Stimulated activated CD4-positive, alpha-beta T cell treated with anti-CD3 and anti-CD28 coated beads, Interleukin-4, amount 100 ng/mL, for 1 hour (primary cell): Measurements from ENCODE around the gene BRCC3.
"Not testable (repeated sequence)": the region's sequence is repeated elsewhere in the genome, so short reads cannot be mapped to it uniquely, and the experiment has no call there.

Source experiments
- DNase-seq: peaks from one replicate; pipeline ENCODE4 v3.0.0-alpha.2; 2020

Gene BRCC3

GRCh38 chrX:155148166-155148565 is 76.9 kb downstream of the BRCC3 start:
- DNase-seq, result not testable (repeated sequence)

GRCh38 chrX:155148724-155149537 is 77.6 kb downstream of the BRCC3 start:
- DNase-seq, result peak; percentile 2

GRCh38 chrX:155169881-155170280 is 98.6 kb downstream of the BRCC3 start:
- no peak for DNase-seq
